GM19395 (cell line): ENCODE results near the gene CDX1.

Experiments used
- ATAC-seq: cut with Tn5 transposase; IDR thresholded peaks from one replicate; pipeline ENCODE4 v1.9.1; 2021; ENCODE audit warnings: mild to moderate bottlenecking, moderate library complexity; ENCODE audit not compliant: unreplicated experiment

The CDX1 gene

GRCh38 chr5:150203832-150204589 lies 37.4 kb downstream of the CDX1 start:
- ATAC-seq: no peak

- no peak for ATAC-seq
Measured at GRCh38 chr5:150204590-150204960, 38.0 kb downstream of the CDX1 start.

- no peak for ATAC-seq
Measured at GRCh38 chr5:150206098-150206778, 39.7 kb downstream of the CDX1 start.

GRCh38 chr5:150206779-150207115 lies 40.2 kb downstream of the CDX1 start:
- no peak for ATAC-seq

- no peak for ATAC-seq
Measured at GRCh38 chr5:150208187-150209098, 41.9 kb downstream of the CDX1 start.

- no peak for ATAC-seq
Measured at GRCh38 chr5:150209099-150209635, 42.6 kb downstream of the CDX1 start.

GRCh38 chr5:150210644-150211043 lies 44.1 kb downstream of the CDX1 start:
- no peak for ATAC-seq

GRCh38 chr5:150211156-150212030 lies 44.8 kb downstream of the CDX1 start:
- no peak for ATAC-seq

- ATAC-seq: no peak
Measured at GRCh38 chr5:150213530-150213929, 47.0 kb downstream of the CDX1 start.

GRCh38 chr5:150214289-150214688 lies 47.7 kb downstream of the CDX1 start:
- ATAC-seq: no peak

- ATAC-seq: no peak
Measured at GRCh38 chr5:150215979-150216944, 49.7 kb downstream of the CDX1 start.

GRCh38 chr5:150217038-150217437 lies 50.5 kb downstream of the CDX1 start:
- ATAC-seq: no peak

- ATAC-seq: peak; percentile 95
Measured at GRCh38 chr5:150217873-150218692, 51.5 kb downstream of the CDX1 start.

- ATAC-seq: no peak
Measured at GRCh38 chr5:150218693-150219035, 52.1 kb downstream of the CDX1 start.

- no peak for ATAC-seq
Measured at GRCh38 chr5:150219142-150219541, 52.6 kb downstream of the CDX1 start.

GRCh38 chr5:150219861-150220260 lies 53.3 kb downstream of the CDX1 start:
- no peak for ATAC-seq

- no peak for ATAC-seq
Measured at GRCh38 chr5:150221471-150221870, 54.9 kb downstream of the CDX1 start.

- ATAC-seq: no peak
Measured at GRCh38 chr5:150222906-150223305, 56.3 kb downstream of the CDX1 start.
